ENCODE results near the gene CTDSP1. TPM values are rescaled to one million over a fixed set of nuclear protein-coding genes. Genes with fewer than 3 reads are reported as not detected.

The CTDSP1 gene
- polyA plus RNA-seq, 1 donor from 2014 or later: 0.97 TPM

DNA sequence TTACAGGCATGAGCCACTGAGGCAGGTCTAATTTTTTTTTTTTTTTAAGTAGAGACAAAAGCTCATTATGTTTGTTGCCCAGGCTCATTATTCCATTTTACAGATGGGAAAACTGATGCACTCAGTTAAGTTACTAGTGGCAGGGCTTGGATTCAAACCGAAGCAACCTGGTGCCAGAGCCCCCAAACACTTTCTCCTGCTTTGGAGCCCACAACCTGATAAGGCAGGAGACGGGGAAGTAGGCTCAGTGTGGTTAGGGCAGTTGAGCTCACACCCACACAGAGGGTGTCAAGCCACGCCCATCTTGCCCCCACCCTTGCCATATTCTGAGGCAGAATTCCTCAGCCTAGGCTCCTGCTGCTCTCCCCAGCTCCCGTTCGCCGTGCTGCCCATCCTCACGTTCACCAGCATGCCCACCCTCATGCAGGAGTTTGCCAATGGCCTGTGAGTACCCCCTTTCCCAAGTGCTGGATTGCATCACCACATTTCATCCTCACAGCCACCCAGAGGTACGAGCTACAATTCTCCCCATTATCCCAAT is 5.8 kb upstream of the CTDSP1 start:
- Histone ChIP-seq H3K4me3 (ENCODE audit: low read length) (no peak overlapping the region), H3K27me3 (ENCODE audit: insufficient read depth, low read depth, low read length) (peaks cover 25% of the 10 kb centered on the region), H3K4me2 (ENCODE audit: low read length) (no peak overlapping the region), H2AFZ (ENCODE audit: low read depth, low read length) (no peak overlapping the region), H3F3A (ENCODE audit: insufficient read depth, low read length, poor library complexity, severe bottlenecking) (no peaks in the 10 kb centered on the region), H3K36me3 (ENCODE audit: insufficient read depth, low read length) (no peaks in the 10 kb centered on the region), H3K9me2 (ENCODE audit: insufficient read depth, low read length) (no peaks in the 10 kb centered on the region), H3K9me3 (ENCODE audit: low read length) (no peaks in the 10 kb centered on the region), H3K9ac (ENCODE audit: low read length) (no peak overlapping the region), H3K79me2 (replicated peaks; ENCODE audit: insufficient read depth, low read length) (no peaks in the 10 kb centered on the region), H4K20me1 (ENCODE audit: insufficient read depth) (no peaks in the 10 kb centered on the region), H3K27ac (ENCODE audit: low read length) (no peak overlapping the region)
- no peak for TF ChIP-seq MXI1 (conservative IDR thresholded peaks at IDR 0.05; ENCODE audit: poor library complexity, severe bottlenecking)
- no peak for TF ChIP-seq EP300 (conservative IDR thresholded peaks at IDR 0.05; ENCODE audit: poor library complexity, severe bottlenecking)
- no peak for TF ChIP-seq TAF1 (IDR thresholded peaks at IDR 0.05; ENCODE audit: low read depth)
- no peak for TF ChIP-seq POLR2AphosphoS5 (IDR thresholded peaks at IDR 0.05)
- TF ChIP-seq, protein P1, sequence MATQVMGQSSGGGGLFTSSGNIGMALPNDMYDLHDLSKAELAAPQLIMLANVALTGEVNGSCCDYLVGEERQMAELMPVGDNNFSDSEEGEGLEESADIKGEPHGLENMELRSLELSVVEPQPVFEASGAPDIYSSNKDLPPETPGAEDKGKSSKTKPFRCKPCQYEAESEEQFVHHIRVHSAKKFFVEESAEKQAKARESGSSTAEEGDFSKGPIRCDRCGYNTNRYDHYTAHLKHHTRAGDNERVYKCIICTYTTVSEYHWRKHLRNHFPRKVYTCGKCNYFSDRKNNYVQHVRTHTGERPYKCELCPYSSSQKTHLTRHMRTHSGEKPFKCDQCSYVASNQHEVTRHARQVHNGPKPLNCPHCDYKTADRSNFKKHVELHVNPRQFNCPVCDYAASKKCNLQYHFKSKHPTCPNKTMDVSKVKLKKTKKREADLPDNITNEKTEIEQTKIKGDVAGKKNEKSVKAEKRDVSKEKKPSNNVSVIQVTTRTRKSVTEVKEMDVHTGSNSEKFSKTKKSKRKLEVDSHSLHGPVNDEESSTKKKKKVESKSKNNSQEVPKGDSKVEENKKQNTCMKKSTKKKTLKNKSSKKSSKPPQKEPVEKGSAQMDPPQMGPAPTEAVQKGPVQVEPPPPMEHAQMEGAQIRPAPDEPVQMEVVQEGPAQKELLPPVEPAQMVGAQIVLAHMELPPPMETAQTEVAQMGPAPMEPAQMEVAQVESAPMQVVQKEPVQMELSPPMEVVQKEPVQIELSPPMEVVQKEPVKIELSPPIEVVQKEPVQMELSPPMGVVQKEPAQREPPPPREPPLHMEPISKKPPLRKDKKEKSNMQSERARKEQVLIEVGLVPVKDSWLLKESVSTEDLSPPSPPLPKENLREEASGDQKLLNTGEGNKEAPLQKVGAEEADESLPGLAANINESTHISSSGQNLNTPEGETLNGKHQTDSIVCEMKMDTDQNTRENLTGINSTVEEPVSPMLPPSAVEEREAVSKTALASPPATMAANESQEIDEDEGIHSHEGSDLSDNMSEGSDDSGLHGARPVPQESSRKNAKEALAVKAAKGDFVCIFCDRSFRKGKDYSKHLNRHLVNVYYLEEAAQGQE (IDR thresholded peaks at IDR 0.05; ENCODE audit: borderline replicate concordance): no peak
- no peak for TF ChIP-seq RAD21 (conservative IDR thresholded peaks at IDR 0.05)
- TF ChIP-seq SMC3 (conservative IDR thresholded peaks at IDR 0.05; ENCODE audit: poor library complexity): no peak
- TF ChIP-seq, protein P2, sequence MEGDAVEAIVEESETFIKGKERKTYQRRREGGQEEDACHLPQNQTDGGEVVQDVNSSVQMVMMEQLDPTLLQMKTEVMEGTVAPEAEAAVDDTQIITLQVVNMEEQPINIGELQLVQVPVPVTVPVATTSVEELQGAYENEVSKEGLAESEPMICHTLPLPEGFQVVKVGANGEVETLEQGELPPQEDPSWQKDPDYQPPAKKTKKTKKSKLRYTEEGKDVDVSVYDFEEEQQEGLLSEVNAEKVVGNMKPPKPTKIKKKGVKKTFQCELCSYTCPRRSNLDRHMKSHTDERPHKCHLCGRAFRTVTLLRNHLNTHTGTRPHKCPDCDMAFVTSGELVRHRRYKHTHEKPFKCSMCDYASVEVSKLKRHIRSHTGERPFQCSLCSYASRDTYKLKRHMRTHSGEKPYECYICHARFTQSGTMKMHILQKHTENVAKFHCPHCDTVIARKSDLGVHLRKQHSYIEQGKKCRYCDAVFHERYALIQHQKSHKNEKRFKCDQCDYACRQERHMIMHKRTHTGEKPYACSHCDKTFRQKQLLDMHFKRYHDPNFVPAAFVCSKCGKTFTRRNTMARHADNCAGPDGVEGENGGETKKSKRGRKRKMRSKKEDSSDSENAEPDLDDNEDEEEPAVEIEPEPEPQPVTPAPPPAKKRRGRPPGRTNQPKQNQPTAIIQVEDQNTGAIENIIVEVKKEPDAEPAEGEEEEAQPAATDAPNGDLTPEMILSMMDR (IDR thresholded peaks at IDR 0.05; ENCODE audit: poor library complexity, severe bottlenecking): no peak
- no peak for TF ChIP-seq EZH2 (IDR thresholded peaks at IDR 0.05; ENCODE audit: borderline replicate concordance, insufficient read depth, low read length, poor library complexity, severe bottlenecking)

DNA sequence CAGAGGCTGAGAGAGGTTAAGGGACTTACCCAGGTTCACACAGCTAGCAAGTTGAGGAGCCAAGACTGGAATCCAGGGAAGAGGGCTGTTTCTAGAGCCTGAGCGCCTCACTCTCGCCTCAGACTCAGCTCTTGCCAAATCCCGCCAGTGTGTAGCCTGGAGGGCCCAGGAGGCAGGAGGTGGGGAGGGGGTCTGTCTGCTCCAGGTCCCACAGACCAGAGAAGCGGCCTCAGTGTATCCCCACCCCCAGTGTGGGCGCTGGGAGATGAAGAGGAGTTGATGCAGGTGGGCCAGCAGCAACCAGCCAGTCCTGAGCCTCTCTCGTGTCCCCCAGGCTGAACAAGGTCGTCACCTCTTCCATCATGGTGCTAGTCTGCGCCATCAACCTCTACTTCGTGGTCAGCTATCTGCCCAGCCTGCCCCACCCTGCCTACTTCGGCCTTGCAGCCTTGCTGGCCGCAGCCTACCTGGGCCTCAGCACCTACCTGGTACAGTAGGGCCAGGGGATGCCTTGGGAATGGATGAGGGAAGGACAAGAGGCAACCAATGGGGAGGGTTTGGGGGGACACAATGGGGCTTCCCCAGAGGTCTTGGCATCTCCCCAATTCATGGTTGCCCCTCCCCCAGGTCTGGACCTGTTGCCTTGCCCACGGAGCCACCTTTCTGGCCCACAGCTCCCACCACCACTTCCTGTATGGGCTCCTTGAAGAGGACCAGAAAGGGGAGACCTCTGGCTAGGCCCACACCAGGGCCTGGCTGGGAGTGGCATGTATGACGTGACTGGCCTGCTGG is 5.2 kb upstream of the CTDSP1 start:
- Histone ChIP-seq H3K9me2 (ENCODE audit: insufficient read depth, low read length) (no peaks in the 10 kb centered on the region), H2AFZ (ENCODE audit: low read depth, low read length) (no peak overlapping the region)

More for the DNA sequence above, 5.2 kb upstream of the CTDSP1 start:
- no peak overlapping the region for H3K9ac ChIP-seq (ENCODE audit: low read length)
- H3F3A ChIP-seq (ENCODE audit: insufficient read depth, low read length, poor library complexity, severe bottlenecking): no peaks in the 10 kb centered on the region
- H3K4me3 ChIP-seq (ENCODE audit: low read length): no peak overlapping the region
- no peaks in the 10 kb centered on the region for H3K79me2 ChIP-seq (replicated peaks; ENCODE audit: insufficient read depth, low read length)
- H3K36me3 ChIP-seq (ENCODE audit: insufficient read depth, low read length): no peaks in the 10 kb centered on the region
- H3K9me3 ChIP-seq (ENCODE audit: low read length): no peaks in the 10 kb centered on the region
- no peaks in the 10 kb centered on the region for H4K20me1 ChIP-seq (ENCODE audit: insufficient read depth)
- H3K27ac ChIP-seq (ENCODE audit: low read length): no peak overlapping the region
- TF ChIP-seq EZH2 (IDR thresholded peaks at IDR 0.05; ENCODE audit: borderline replicate concordance, insufficient read depth, low read length, poor library complexity, severe bottlenecking) (no peak), TAF1 (IDR thresholded peaks at IDR 0.05; ENCODE audit: low read depth) (no peak), EP300 (conservative IDR thresholded peaks at IDR 0.05; ENCODE audit: poor library complexity, severe bottlenecking) (no peak), MXI1 (conservative IDR thresholded peaks at IDR 0.05; ENCODE audit: poor library complexity, severe bottlenecking) (no peak)
- peaks cover 32% of the 10 kb centered on the region for H3K27me3 ChIP-seq (ENCODE audit: insufficient read depth, low read depth, low read length)
- H3K4me2 ChIP-seq (ENCODE audit: low read length): no peak overlapping the region
